ENCODE measurements around the gene C1orf116. TPM values are rescaled to one million over a fixed set of nuclear protein-coding genes. Genes with fewer than 3 reads are reported as not detected.

C1orf116 gene
- polyA plus RNA-seq, 1 of the 3 experiments (the other 2 are of a cell fraction): 0.02 TPM

GRCh38 chr1:207063014-207063413 lies 30.5 kb upstream of the C1orf116 start (continued):
- no peak for TF ChIP-seq EZH2phosphoT487 (IDR thresholded peaks at IDR 0.05; ENCODE audit: borderline replicate concordance, low read depth)
- TF ChIP-seq EP300 (IDR thresholded peaks at IDR 0.05; ENCODE audit: borderline replicate concordance in 1 of 2, low read depth in 1 of 2, low read length in 1 of 2): no peak
- TF ChIP-seq SIN3A (IDR thresholded peaks at IDR 0.05; ENCODE audit: borderline replicate concordance, low read depth, low read length): no peak
- TF ChIP-seq, protein P1, sequence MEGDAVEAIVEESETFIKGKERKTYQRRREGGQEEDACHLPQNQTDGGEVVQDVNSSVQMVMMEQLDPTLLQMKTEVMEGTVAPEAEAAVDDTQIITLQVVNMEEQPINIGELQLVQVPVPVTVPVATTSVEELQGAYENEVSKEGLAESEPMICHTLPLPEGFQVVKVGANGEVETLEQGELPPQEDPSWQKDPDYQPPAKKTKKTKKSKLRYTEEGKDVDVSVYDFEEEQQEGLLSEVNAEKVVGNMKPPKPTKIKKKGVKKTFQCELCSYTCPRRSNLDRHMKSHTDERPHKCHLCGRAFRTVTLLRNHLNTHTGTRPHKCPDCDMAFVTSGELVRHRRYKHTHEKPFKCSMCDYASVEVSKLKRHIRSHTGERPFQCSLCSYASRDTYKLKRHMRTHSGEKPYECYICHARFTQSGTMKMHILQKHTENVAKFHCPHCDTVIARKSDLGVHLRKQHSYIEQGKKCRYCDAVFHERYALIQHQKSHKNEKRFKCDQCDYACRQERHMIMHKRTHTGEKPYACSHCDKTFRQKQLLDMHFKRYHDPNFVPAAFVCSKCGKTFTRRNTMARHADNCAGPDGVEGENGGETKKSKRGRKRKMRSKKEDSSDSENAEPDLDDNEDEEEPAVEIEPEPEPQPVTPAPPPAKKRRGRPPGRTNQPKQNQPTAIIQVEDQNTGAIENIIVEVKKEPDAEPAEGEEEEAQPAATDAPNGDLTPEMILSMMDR (IDR thresholded peaks at IDR 0.05): no peak

- H3K27ac ChIP-seq (ENCODE audit: low read depth in 2 of 2, low read length in 1 of 2): no peak overlapping the region
- TF ChIP-seq MXI1 (IDR thresholded peaks at IDR 0.05; ENCODE audit: low read depth, low read length) (no peak), ELF1 (IDR thresholded peaks at IDR 0.05) (no peak), RFX5 (IDR thresholded peaks at IDR 0.05; ENCODE audit: low read length) (no peak), ZBTB33 (IDR thresholded peaks at IDR 0.05; ENCODE audit: borderline replicate concordance, low read depth) (no peak), RCOR1 (IDR thresholded peaks at IDR 0.05; ENCODE audit: low read length) (no peak), CHD2 (IDR thresholded peaks at IDR 0.05; ENCODE audit: low read length, partially characterized antibody) (no peak)
- H3K36me3 ChIP-seq (replicated peaks in 1 of 2; ENCODE audit: control insufficient read depth in 1 of 2, insufficient read depth in 2 of 2, low read length in 1 of 2): peaks cover 0 to 10% of the 10 kb centered on the region in 2 experiments
- WGBS (ENCODE audit: low lambda C conversion rate): 57% methylated on average over 1 of the region's 1 CpG
- DNase-seq: no peak
- no peak overlapping the region for H3K4me2 ChIP-seq
- H3K27me3 ChIP-seq (ENCODE audit: insufficient read depth): no peaks in the 10 kb centered on the region
- no peaks in the 10 kb centered on the region for H3K79me2 ChIP-seq (ENCODE audit: insufficient read depth)
- H3K9ac ChIP-seq: no peak overlapping the region
- CTCF ChIA-PET: interaction anchor here (0.6 kb wide), 1 partner anchor 11 kb away, joined by 3 read pairs; the partner anchor contains the start of gene YOD1
- H3K9me3 ChIP-seq: no peaks in the 10 kb centered on the region
- POLR2A ChIA-PET: no interaction called here
- H3K9me2 ChIP-seq: no peaks in the 10 kb centered on the region
- H4K20me1 ChIP-seq (ENCODE audit: insufficient read depth): no peaks in the 10 kb centered on the region
- no peak overlapping the region for H3K4me3 ChIP-seq (ENCODE audit: low read depth in 2 of 2, low read length in 1 of 2)
- no peaks in the 10 kb centered on the region for H3K4me1 ChIP-seq (ENCODE audit: control insufficient read depth in 1 of 2, insufficient read depth in 2 of 2, low read depth in 1 of 2, low read length in 1 of 2)
- no peak overlapping the region for H2AFZ ChIP-seq (ENCODE audit: low read depth)
- H3F3A ChIP-seq (replicated peaks; ENCODE audit: insufficient read depth): no peaks in the 10 kb centered on the region
Measured at GRCh38 chr1:207062058-207062457, 29.5 kb upstream of the C1orf116 start.

DNA sequence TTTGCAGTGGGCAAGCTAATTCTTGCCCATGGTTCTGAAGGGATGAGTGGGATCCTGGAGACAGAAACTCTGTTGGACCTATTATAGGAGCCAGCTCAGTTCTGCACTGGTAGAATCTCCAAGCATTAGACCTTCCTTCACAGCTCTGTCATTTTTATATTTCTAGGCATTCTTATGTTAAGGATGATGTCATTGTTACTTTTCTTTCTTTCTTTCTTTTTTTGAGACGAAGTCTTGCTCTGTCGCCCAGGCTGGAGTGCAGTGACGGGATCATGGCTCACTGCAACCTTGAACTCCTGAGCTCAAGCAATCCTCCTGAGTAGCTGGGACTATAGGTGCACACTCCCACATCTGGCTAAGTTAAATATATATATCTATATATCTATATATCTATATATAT lies 28.0 kb upstream of the C1orf116 start:
- Histone ChIP-seq H3K27me3 (ENCODE audit: insufficient read depth) (no peaks in the 10 kb centered on the region), H3K27ac (ENCODE audit: low read depth in 2 of 2, low read length in 1 of 2) (no peak overlapping the region), H3K9ac (no peak overlapping the region), H2AFZ (ENCODE audit: low read depth) (no peak overlapping the region), H3K36me3 (replicated peaks in 1 of 2; ENCODE audit: control insufficient read depth in 1 of 2, insufficient read depth in 2 of 2, low read length in 1 of 2) (peaks cover 0 to 7% of the 10 kb centered on the region in 2 experiments), H3K79me2 (ENCODE audit: insufficient read depth) (no peaks in the 10 kb centered on the region), H3K9me2 (no peaks in the 10 kb centered on the region), H3K9me3 (no peaks in the 10 kb centered on the region), H4K20me1 (ENCODE audit: insufficient read depth) (no peaks in the 10 kb centered on the region), H3K4me2 (no peak overlapping the region), H3K4me3 (ENCODE audit: low read depth in 2 of 2, low read length in 1 of 2) (no peak overlapping the region), H3K4me1 (ENCODE audit: control insufficient read depth in 1 of 2, insufficient read depth in 2 of 2, low read depth in 1 of 2, low read length in 1 of 2) (no peaks in the 10 kb centered on the region), H3F3A (replicated peaks; ENCODE audit: insufficient read depth) (no peaks in the 10 kb centered on the region)
- CTCF ChIA-PET: interaction anchor here (1.0 to 1.3 kb wide), 3 partner anchors 11 to 581 kb away, joined by 3 to 5 read pairs (median 3); no protein-coding TSS in a partner anchor
- TF ChIP-seq JUND (IDR thresholded peaks at IDR 0.05): no peak
- TF ChIP-seq TAF1 (IDR thresholded peaks at IDR 0.05; ENCODE audit: borderline replicate concordance, low read depth, low read length): no peak
- no peak for TF ChIP-seq RAD21 (IDR thresholded peaks at IDR 0.05; ENCODE audit: low read length)
- TF ChIP-seq NRF1 (IDR thresholded peaks at IDR 0.05; ENCODE audit: low read depth, low read length): no peak
- TF ChIP-seq FOSL2 (IDR thresholded peaks at IDR 0.05; ENCODE audit: borderline replicate concordance, low read depth): no peak
- TF ChIP-seq PBX3 (IDR thresholded peaks at IDR 0.05): no peak
- TF ChIP-seq TEAD4 (IDR thresholded peaks at IDR 0.05; ENCODE audit: borderline replicate concordance, insufficient read depth): no peak
- no peak for TF ChIP-seq FOXM1 (IDR thresholded peaks at IDR 0.05; ENCODE audit: low read depth)
- TF ChIP-seq POLR2AphosphoS5 (IDR thresholded peaks at IDR 0.05; ENCODE audit: low read depth, low read length): no peak
- TF ChIP-seq RCOR1 (IDR thresholded peaks at IDR 0.05; ENCODE audit: low read length): no peak
- TF ChIP-seq USF2 (IDR thresholded peaks at IDR 0.05; ENCODE audit: borderline replicate concordance, low read depth, low read length): no peak
- TF ChIP-seq RXRA (IDR thresholded peaks at IDR 0.05; ENCODE audit: borderline replicate concordance, low read depth): no peak
- TF ChIP-seq GABPA (IDR thresholded peaks at IDR 0.05; ENCODE audit: low read depth): no peak
- no peak for TF ChIP-seq GATA2 (CRISPR knock-in tag; IDR thresholded peaks at IDR 0.05)
- POLR2A ChIA-PET: no interaction called here
- no peak for DNase-seq
- WGBS (ENCODE audit: low lambda C conversion rate): 67% methylated on average over 3 of the region's 3 CpGs

Measured in SK-N-SH (cell line).